Upper lobe of left lung (tissue), 6 donors: ENCODE measurements around the gene ABCB7. TPM values are rescaled to one million over a fixed set of nuclear protein-coding genes. Genes with fewer than 3 reads are reported as not detected.
"Not testable (repeated sequence)": the region's sequence is repeated elsewhere in the genome, so short reads cannot be mapped to it uniquely, and the experiment has no call there.

ENCODE experiments used
- ATAC-seq, 2 donors: fragments of 200-7000 bp; cut with Tn5 transposase; one replicate each; pipeline ENCODE4 v1.9.1; 2022; ENCODE audit warnings: mild to moderate bottlenecking in 2 of 2, moderate library complexity in 2 of 2; ENCODE audit not compliant: low FRiP score in 2 of 2
- DNase-seq, 2 donors: peaks; one replicate each; pipeline ENCODE4 v3.0.0-alpha.2; 2019 to 2020
- H3K27ac ChIP-seq, 4 donors: fragments of 200-600 bp; sonication (generic); one replicate each; pipeline ENCODE4 v1.5.1; 2016 to 2019
- H3K27me3 ChIP-seq, 4 donors: fragments of 200-600 bp; sonication (generic); one replicate each; pipeline ENCODE4 v1.5.1; 2017 to 2019
- H3K36me3 ChIP-seq, 4 donors: fragments of 200-600 bp; sonication (generic); one replicate each; pipeline ENCODE4 v1.5.1; 2016 to 2019
- H3K4me1 ChIP-seq, 4 donors: fragments of 200-600 bp; sonication (generic); one replicate each; pipeline ENCODE4 v1.5.1; 2018 to 2019
- H3K4me3 ChIP-seq, 4 donors: fragments of 200-600 bp; sonication (generic); one replicate each; pipeline ENCODE4 v1.5.1; 2017 to 2019; ENCODE audit warnings: mild to moderate bottlenecking in 2 of 4, moderate library complexity in 1 of 4
- H3K9me3 ChIP-seq, 4 donors: fragments of 200-600 bp; sonication (generic); one replicate each; pipeline ENCODE4 v1.5.1; 2018 to 2019
- CTCF ChIP-seq, 6 experiments: fragments of 450-650 bp in 4 of 6; fragments of 200-600 bp in 2 of 6; sonication (generic) in 2 of 6; IDR thresholded peaks; one replicate each; pipeline ENCODE4 v1.5.1; 2016 to 2019; ENCODE audit warnings: antibody characterized with exemption in 6 of 6
- EP300 ChIP-seq, 4 donors: sonication (generic); formaldehyde crosslinking; IDR thresholded peaks; one replicate each; pipeline ENCODE4 v1.5.1; 2017; ENCODE audit warnings: antibody characterized with exemption in 4 of 4, control low read depth in 2 of 4
- POLR2A ChIP-seq, 4 donors: fragments of 450-650 bp; IDR thresholded peaks; one replicate each; pipeline ENCODE4 v1.5.1; 2016 to 2017; ENCODE audit warnings: antibody characterized with exemption in 4 of 4, mild to moderate bottlenecking in 2 of 4
- POLR2AphosphoS5 ChIP-seq, 2 donors: sonication (generic); formaldehyde crosslinking; IDR thresholded peaks; one replicate each; pipeline ENCODE4 v1.5.1; 2017; ENCODE audit warnings: antibody characterized with exemption in 2 of 2
- WGBS, 2 donors: methylation state at CpG; one replicate each; pipeline ENCODE4 v1.1.5; 2017 to 2018; 5-methylcytosine and 5-hydroxymethylcytosine counted together
- total RNA-seq, 6 donors: library from RNA; depleted of rRNA in 4 of 6; stranded (reverse); fragments of >200 nt in 4 of 6; gene quantifications; one replicate each; pipeline versions ENCODE4 v1.1.0 to v1.2.1, GENCODE V29; 2016 to 2021
- donor health status: DM: no; HTN: no; CAD: no; lungs with moderate emphysema.
- donor health status: DM: no; HTN: yes; CAD: no; lungs with severe emphysema.

The ABCB7 gene
- total RNA-seq, 6 donors from 2014 or later = 22.1 to 59.8 (median 41.5) TPM

DNA sequence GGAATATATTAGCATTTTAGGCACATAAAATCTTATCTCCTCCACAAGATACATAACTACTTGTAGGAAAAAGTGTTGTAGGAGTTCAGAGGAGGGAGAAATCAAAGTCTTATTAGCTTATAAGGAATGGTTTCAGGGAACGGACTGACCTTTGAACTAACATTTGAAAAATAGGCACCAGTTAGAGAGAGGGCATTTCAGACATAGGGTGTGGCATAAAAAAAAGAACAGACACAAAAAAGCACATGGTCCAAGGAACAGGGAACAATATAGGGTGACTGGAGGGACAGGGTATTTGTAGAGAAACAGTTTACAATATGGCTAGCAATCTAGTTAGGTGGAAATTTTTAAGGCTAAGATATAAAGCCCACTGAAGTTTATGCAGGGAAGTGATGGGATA is 6.4 kb downstream of the ABCB7 start:
- Histone ChIP-seq H3K27me3 (no peaks in the 10 kb centered on the region), H3K4me1 (peaks cover 0 to 7% (median 2%) of the 10 kb centered on the region in 4 donors), H3K27ac (no peak overlapping the region), H3K4me3 (no peak overlapping the region), H3K36me3 (no peaks in the 10 kb centered on the region), H3K9me3 (no peaks in the 10 kb centered on the region)
- 78 to 80% methylated on average over 1 of the region's 1 CpG for WGBS, 2 donors
- DNase-seq (no peak), ATAC-seq (no peak)
- TF ChIP-seq CTCF (IDR thresholded peaks at IDR 0.05) = no peak
- TF ChIP-seq EP300 (IDR thresholded peaks at IDR 0.05) = no peak
- TF ChIP-seq POLR2AphosphoS5 (IDR thresholded peaks at IDR 0.05) = no peak
- no peak for TF ChIP-seq POLR2A (IDR thresholded peaks at IDR 0.05)

GRCh38 chrX:75132672-75133071 is 23.4 kb downstream of the ABCB7 start:
- H3K36me3 ChIP-seq = no peaks in the 10 kb centered on the region
- no peaks in the 10 kb centered on the region for H3K4me1 ChIP-seq
- no peak for TF ChIP-seq EP300 (IDR thresholded peaks at IDR 0.05)
- no peak for TF ChIP-seq CTCF (IDR thresholded peaks at IDR 0.05)
- no peak for TF ChIP-seq POLR2A (IDR thresholded peaks at IDR 0.05)
- TF ChIP-seq POLR2AphosphoS5 (IDR thresholded peaks at IDR 0.05) = no peak
- DNase-seq (no peak), ATAC-seq (no peak)
- H3K4me3 ChIP-seq = no peak overlapping the region
- H3K9me3 ChIP-seq = peaks cover 0 to 6% (median 0%) of the 10 kb centered on the region in 4 donors
- no peak overlapping the region for H3K27ac ChIP-seq
- 75 to 93% methylated on average over 5 of the region's 5 CpGs for WGBS, 2 donors
- no peaks in the 10 kb centered on the region for H3K27me3 ChIP-seq

DNA sequence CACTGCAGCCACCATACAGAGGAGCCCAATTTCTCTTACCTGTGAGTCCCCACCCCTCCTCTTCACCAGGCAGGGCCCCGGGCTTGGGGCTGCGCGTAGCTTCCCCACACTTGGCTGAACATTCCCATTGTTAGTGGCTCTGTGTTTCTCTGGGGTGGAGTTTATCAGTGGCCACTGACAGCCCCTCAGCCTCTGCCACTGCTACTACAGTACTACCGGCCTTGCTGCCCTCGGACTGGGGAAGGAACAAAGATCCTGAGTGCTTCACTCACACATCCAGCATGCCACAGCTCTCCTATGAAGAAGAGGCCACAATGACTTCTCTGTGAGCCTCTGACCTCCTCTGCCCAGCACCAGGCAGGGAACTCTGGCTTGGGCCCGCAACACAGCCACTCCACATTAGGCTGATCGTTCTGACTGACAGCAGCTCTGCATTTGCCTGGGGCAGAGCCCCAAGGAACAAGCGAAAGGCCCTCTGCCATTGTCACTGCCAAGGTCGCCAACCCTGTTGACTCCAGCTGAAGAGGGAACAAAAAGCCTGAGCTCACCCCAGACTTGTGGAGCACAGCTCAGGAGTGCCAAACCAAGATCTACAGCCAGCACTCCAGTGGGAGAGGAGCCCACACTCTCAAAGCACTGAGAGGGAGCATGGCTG is 24.0 kb downstream of the ABCB7 start:
- H3K4me1 ChIP-seq = no peaks in the 10 kb centered on the region
- H3K36me3 ChIP-seq = no peaks in the 10 kb centered on the region
- TF ChIP-seq POLR2AphosphoS5 (IDR thresholded peaks at IDR 0.05) (no peak), CTCF (IDR thresholded peaks at IDR 0.05) (no peak), EP300 (IDR thresholded peaks at IDR 0.05) (no peak), POLR2A (IDR thresholded peaks at IDR 0.05) (no peak)
- H3K27me3 ChIP-seq = no peaks in the 10 kb centered on the region
- WGBS, 2 donors = 80% methylated on average over 9 of the region's 9 CpGs; no CpG with 5 or more reads in 1 of the 2 donors
- no peak for ATAC-seq
- no peak overlapping the region for H3K4me3 ChIP-seq
- no peak overlapping the region for H3K27ac ChIP-seq
- no peak for DNase-seq
- peaks cover 0 to 6% (median 0%) of the 10 kb centered on the region in 4 donors for H3K9me3 ChIP-seq

DNA sequence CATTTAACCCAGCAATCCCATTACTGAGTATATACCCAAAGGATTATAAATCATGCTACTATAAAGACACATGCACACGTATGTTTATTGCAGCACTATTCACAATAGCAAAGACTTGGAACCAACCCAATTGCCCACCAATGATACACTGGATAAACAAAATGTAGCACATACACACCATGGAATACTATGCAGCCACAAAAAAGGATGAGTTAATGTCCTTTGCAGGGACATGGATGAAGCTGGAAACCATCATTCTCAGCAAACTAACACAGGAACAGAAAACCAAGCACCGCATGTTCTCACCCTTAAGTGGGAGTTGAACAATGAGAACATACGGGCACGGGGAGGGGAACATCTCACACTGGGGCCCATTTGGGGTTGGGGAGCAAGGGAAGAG is 27.0 kb downstream of the ABCB7 start:
- not testable (repeated sequence) for H3K4me1 ChIP-seq, ATAC-seq, H3K27me3 ChIP-seq, H3K9me3 ChIP-seq, H3K4me3 ChIP-seq, H3K36me3 ChIP-seq, DNase-seq, H3K27ac ChIP-seq
- WGBS, 2 donors = 92 to 95% methylated on average over 4 of the region's 4 CpGs

DNA sequence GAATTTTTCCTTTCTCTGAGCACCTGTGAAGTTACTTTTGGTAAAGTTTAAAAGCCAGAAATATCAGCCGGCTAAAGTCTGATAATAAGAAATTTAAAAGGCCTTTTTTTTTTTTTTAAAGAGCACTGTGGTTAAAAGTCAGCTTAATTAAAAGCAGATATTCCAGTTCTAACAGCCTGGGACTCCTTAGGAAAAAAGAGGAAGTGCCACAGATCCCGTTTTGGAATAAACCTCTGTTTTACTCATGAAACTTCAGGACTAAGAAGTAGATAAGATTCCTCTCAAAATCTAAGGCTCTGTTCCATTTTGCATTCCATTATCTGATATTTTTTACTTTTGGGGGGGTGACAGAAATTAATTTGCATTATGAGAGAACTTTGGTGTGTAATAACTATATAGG is 37.8 kb downstream of the ABCB7 start:
- no peak for TF ChIP-seq CTCF (IDR thresholded peaks at IDR 0.05)
- TF ChIP-seq POLR2A (IDR thresholded peaks at IDR 0.05) = no peak
- no peak for TF ChIP-seq POLR2AphosphoS5 (IDR thresholded peaks at IDR 0.05)
- no peak for TF ChIP-seq EP300 (IDR thresholded peaks at IDR 0.05)
- no peak overlapping the region for H3K4me3 ChIP-seq
- no peaks in the 10 kb centered on the region for H3K36me3 ChIP-seq
- no peaks in the 10 kb centered on the region for H3K27me3 ChIP-seq
- DNase-seq = no peak
- no peaks in the 10 kb centered on the region for H3K4me1 ChIP-seq
- 61 to 74% methylated on average over 2 of the region's 2 CpGs for WGBS, 2 donors
- H3K9me3 ChIP-seq = no peaks in the 10 kb centered on the region
- no peak overlapping the region for H3K27ac ChIP-seq
- no peak for ATAC-seq
